HL-60 (cell line): ENCODE data around the gene FBLN1.

Experiments
- GABPA ChIP-seq: IDR thresholded peaks from 2 replicates; pipeline ENCODE4 v1.6.1; 2012; ENCODE audit warnings: low read depth
- POLR2AphosphoS5 ChIP-seq: IDR thresholded peaks from 2 replicates; pipeline ENCODE4 v1.6.1; 2012; ENCODE audit warnings: low read depth
- TF ChIP-seq, protein P1 (sequence below): IDR thresholded peaks from one replicate; pipeline ENCODE4 v1.5.1; 2011; ENCODE audit warnings: low read length, control low read depth, inconsistent platforms; ENCODE audit not compliant: insufficient read depth
- TF ChIP-seq, protein P2 (sequence below): IDR thresholded peaks from 2 replicates; pipeline ENCODE4 v1.6.1; 2012; ENCODE audit warnings: low read depth; ENCODE audit not compliant: insufficient replicate concordance

DNA sequence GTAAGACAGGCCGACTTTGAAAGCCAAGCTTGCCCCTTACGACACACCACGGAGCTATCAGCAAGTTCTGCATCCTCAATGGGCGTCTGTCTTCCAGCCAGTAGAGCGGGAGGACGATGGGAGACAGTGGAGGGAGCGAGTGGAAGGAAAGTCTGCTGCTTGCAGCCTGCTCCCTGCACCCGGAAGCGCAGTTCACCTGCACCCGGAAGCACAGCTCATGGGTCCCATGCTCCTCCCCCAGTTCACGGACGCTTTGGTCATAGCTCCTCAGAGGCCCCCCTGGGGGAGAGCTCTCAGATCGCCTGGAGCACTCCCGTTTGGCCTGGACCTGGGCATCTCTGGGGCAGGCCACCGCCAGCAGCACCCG, 51.3 kb downstream of the FBLN1 start:
- TF ChIP-seq, protein P1, sequence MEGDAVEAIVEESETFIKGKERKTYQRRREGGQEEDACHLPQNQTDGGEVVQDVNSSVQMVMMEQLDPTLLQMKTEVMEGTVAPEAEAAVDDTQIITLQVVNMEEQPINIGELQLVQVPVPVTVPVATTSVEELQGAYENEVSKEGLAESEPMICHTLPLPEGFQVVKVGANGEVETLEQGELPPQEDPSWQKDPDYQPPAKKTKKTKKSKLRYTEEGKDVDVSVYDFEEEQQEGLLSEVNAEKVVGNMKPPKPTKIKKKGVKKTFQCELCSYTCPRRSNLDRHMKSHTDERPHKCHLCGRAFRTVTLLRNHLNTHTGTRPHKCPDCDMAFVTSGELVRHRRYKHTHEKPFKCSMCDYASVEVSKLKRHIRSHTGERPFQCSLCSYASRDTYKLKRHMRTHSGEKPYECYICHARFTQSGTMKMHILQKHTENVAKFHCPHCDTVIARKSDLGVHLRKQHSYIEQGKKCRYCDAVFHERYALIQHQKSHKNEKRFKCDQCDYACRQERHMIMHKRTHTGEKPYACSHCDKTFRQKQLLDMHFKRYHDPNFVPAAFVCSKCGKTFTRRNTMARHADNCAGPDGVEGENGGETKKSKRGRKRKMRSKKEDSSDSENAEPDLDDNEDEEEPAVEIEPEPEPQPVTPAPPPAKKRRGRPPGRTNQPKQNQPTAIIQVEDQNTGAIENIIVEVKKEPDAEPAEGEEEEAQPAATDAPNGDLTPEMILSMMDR: no peak
- TF ChIP-seq, protein P2, sequence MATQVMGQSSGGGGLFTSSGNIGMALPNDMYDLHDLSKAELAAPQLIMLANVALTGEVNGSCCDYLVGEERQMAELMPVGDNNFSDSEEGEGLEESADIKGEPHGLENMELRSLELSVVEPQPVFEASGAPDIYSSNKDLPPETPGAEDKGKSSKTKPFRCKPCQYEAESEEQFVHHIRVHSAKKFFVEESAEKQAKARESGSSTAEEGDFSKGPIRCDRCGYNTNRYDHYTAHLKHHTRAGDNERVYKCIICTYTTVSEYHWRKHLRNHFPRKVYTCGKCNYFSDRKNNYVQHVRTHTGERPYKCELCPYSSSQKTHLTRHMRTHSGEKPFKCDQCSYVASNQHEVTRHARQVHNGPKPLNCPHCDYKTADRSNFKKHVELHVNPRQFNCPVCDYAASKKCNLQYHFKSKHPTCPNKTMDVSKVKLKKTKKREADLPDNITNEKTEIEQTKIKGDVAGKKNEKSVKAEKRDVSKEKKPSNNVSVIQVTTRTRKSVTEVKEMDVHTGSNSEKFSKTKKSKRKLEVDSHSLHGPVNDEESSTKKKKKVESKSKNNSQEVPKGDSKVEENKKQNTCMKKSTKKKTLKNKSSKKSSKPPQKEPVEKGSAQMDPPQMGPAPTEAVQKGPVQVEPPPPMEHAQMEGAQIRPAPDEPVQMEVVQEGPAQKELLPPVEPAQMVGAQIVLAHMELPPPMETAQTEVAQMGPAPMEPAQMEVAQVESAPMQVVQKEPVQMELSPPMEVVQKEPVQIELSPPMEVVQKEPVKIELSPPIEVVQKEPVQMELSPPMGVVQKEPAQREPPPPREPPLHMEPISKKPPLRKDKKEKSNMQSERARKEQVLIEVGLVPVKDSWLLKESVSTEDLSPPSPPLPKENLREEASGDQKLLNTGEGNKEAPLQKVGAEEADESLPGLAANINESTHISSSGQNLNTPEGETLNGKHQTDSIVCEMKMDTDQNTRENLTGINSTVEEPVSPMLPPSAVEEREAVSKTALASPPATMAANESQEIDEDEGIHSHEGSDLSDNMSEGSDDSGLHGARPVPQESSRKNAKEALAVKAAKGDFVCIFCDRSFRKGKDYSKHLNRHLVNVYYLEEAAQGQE: no peak
- TF ChIP-seq POLR2AphosphoS5 (no peak), GABPA (no peak)
